A549 (cell line): ENCODE data around the gene STEAP1B.
"Not testable (repeated sequence)": the region's sequence is repeated elsewhere in the genome, so short reads cannot be mapped to it uniquely, and the experiment has no call there.

ENCODE experiments used
- BHLHE40 ChIP-seq: IDR thresholded peaks from 2 replicates; pipeline ENCODE4 v1.6.1; 2012; ENCODE audit warnings: low read depth, low read length, inconsistent platforms
- CBX2 ChIP-seq: fragments of 200-600 bp; sonication (generic); IDR thresholded peaks from 2 replicates; pipeline ENCODE4 v1.6.1; 2016; ENCODE audit warnings: low read depth, mild to moderate bottlenecking, borderline replicate concordance
- CEBPB ChIP-seq, 2 experiments: fragments of >200 bp in 1 of 2; sonication (Bioruptor Twin) in 1 of 2; formaldehyde crosslinking in 1 of 2; IDR thresholded peaks; 2 replicates each; pipeline ENCODE4 v1.6.1; 2012 to 2016
- CTCF ChIP-seq: fragments of >200 bp; sonication (Bioruptor Twin); formaldehyde crosslinking; IDR thresholded peaks from 3 replicates; pipeline ENCODE4 v1.5.1; 2016
- JUN ChIP-seq, 2 experiments: fragments of >200 bp; sonication (Bioruptor Twin); formaldehyde crosslinking; IDR thresholded peaks; 2 replicates in 1 of 2; 3 replicates in 1 of 2; pipeline ENCODE4 v1.6.1; 2016 to 2017
- JUNB ChIP-seq: fragments of >200 bp; sonication (Bioruptor Twin); formaldehyde crosslinking; IDR thresholded peaks from 2 replicates; pipeline ENCODE4 v1.6.1; 2016
- KDM1A ChIP-seq: fragments of 200-600 bp; sonication (generic); IDR thresholded peaks from 2 replicates; pipeline ENCODE4 v1.6.1; 2016; ENCODE audit warnings: low read depth, mild to moderate bottlenecking
- NR3C1 ChIP-seq: fragments of >200 bp; sonication (Bioruptor Twin); formaldehyde crosslinking; IDR thresholded peaks from 3 replicates; pipeline ENCODE4 v1.6.1; 2017
- POLR2A ChIP-seq: IDR thresholded peaks from 2 replicates; pipeline ENCODE4 v1.6.1; 2012; ENCODE audit warnings: mild to moderate bottlenecking, low read length
- RAD21 ChIP-seq, 2 experiments: fragments of >200 bp in 1 of 2; sonication (Bioruptor Twin) in 1 of 2; formaldehyde crosslinking in 1 of 2; IDR thresholded peaks in 1 of 2; conservative IDR thresholded peaks in 1 of 2; 2 replicates in 1 of 2; 3 replicates in 1 of 2; pipeline ENCODE4 v1.6.1; 2012 to 2018; ENCODE audit warnings: inconsistent platforms in 1 of 2
- REST ChIP-seq: fragments of 200-600 bp; sonication (generic); IDR thresholded peaks from 2 replicates; pipeline ENCODE4 v1.6.1; 2016; ENCODE audit warnings: antibody characterized with exemption, mild to moderate bottlenecking, moderate library complexity
- TF ChIP-seq, protein P1 (sequence below): fragments of 250-450 bp; sonication (Bioruptor Pico); IDR thresholded peaks from 2 replicates; pipeline ENCODE4 v1.5.0; 2021; ENCODE audit warnings: mild to moderate bottlenecking, moderate library complexity, borderline replicate concordance
- TF ChIP-seq, protein P2 (sequence below): fragments of 450-650 bp; IDR thresholded peaks from 2 replicates; pipeline ENCODE4 v1.6.1; 2014; ENCODE audit warnings: antibody characterized with exemption

DNA sequence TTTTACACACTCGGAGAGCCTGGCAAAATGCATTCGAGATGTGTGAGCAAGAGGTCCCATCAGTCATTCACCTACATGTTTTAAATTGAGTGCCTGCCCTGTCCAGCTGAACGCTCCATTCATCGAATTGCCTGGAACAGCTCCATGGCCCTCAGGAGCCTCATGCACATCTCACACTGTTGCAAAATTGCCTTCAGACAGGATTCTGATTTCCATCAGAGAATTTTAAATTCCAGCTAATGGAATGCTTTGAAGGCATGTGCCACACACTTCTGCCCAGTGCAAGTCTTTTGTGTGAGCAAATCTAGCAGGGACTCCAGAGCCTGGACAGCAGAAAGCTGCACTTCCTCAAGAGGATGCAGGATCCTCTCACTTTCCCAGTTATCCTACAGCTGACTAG, 17.0 kb upstream of the STEAP1B start:
- TF ChIP-seq, protein P1, sequence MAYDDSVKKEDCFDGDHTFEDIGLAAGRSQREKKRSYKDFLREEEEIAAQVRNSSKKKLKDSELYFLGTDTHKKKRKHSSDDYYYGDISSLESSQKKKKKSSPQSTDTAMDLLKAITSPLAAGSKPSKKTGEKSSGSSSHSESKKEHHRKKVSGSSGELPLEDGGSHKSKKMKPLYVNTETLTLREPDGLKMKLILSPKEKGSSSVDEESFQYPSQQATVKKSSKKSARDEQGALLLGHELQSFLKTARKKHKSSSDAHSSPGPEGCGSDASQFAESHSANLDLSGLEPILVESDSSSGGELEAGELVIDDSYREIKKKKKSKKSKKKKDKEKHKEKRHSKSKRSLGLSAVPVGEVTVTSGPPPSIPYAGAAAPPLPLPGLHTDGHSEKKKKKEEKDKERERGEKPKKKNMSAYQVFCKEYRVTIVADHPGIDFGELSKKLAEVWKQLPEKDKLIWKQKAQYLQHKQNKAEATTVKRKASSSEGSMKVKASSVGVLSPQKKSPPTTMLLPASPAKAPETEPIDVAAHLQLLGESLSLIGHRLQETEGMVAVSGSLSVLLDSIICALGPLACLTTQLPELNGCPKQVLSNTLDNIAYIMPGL (CRISPR knock-in tag), result not testable (repeated sequence)
- not testable (repeated sequence) for TF ChIP-seq CTCF; CEBPB (IDR thresholded peaks at IDR 0.05); KDM1A; JUN (IDR thresholded peaks at IDR 0.05); RAD21 (conservative IDR thresholded peaks at IDR 0.05 in 1 of 2, IDR thresholded peaks at IDR 0.05 in 1 of 2); REST; POLR2A; BHLHE40; JUNB; CBX2; NR3C1
- TF ChIP-seq, protein P2, sequence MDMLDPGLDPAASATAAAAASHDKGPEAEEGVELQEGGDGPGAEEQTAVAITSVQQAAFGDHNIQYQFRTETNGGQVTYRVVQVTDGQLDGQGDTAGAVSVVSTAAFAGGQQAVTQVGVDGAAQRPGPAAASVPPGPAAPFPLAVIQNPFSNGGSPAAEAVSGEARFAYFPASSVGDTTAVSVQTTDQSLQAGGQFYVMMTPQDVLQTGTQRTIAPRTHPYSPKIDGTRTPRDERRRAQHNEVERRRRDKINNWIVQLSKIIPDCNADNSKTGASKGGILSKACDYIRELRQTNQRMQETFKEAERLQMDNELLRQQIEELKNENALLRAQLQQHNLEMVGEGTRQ, result not testable (repeated sequence)
